ENCODE data around the gene HAPLN3. TPM values are rescaled to one million over a fixed set of nuclear protein-coding genes. Genes with fewer than 3 reads are reported as not detected.

HAPLN3 gene
- total and polyA plus RNA-seq, 4 donors: 3.9 to 15.5 (median 10.5) TPM

DNA sequence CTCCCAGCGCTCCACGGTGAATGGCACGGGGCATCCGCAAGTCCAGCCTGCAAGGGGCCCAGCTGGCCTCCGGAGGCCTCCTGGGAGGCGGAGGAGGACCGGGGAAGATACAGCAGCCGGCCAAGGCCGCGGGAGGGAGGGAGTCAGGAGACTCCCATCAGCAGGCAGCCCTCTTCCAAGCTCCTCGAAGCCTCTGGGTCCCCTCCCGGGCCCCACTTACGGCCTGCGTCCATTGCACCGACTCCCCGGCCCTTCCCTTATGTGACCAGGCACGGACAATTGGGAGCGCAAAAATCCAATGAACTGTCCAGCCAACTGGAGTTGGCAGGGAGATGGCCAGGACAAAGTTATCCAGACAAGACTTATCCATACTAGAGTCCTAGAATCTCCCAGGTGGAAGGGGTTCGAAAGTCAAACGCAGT is 17.2 kb upstream of the HAPLN3 start:
- ATAC-seq (ENCODE audit: insufficient read depth, low FRiP score): no peak
- TF ChIP-seq, protein P1, sequence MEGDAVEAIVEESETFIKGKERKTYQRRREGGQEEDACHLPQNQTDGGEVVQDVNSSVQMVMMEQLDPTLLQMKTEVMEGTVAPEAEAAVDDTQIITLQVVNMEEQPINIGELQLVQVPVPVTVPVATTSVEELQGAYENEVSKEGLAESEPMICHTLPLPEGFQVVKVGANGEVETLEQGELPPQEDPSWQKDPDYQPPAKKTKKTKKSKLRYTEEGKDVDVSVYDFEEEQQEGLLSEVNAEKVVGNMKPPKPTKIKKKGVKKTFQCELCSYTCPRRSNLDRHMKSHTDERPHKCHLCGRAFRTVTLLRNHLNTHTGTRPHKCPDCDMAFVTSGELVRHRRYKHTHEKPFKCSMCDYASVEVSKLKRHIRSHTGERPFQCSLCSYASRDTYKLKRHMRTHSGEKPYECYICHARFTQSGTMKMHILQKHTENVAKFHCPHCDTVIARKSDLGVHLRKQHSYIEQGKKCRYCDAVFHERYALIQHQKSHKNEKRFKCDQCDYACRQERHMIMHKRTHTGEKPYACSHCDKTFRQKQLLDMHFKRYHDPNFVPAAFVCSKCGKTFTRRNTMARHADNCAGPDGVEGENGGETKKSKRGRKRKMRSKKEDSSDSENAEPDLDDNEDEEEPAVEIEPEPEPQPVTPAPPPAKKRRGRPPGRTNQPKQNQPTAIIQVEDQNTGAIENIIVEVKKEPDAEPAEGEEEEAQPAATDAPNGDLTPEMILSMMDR (IDR thresholded peaks at IDR 0.05; ENCODE audit: control extremely low read depth, extremely low read depth): no peak
- WGBS, 2 donors: 12 to 16% methylated on average over 20 of the region's 20 CpGs

DNA sequence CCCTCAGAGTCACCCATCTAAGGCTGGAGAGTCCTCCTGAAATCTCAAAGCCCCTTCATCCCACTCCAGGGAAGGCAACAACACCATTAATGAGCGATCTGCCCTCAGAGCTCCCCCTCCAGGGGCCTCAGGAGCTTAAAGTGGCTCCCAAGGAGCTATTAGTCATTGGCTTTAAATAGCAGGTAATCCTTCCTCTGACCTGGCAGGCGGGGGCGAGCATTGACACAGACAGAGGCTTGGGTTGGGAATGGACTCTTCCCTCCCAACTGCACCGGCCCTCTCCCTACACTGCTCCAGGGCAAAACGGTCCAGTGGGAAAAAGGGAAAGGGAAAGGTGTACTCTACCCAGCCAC is 16.4 kb upstream of the HAPLN3 start:
- WGBS, 2 donors: 64 to 79% methylated on average over 5 of the region's 5 CpGs
- Histone ChIP-seq H3K36me3 (ENCODE audit: control insufficient read depth in 4 of 4, insufficient read depth in 4 of 4, low read length in 4 of 4) (peaks cover 0 to 18% (median 11%) of the 10 kb centered on the region in 4 donors), H3K9ac (ENCODE audit: insufficient read depth in 1 of 2, low read length in 2 of 2) (peak overlapping the region; percentile 68 to 78), H3K4me3 (no peak overlapping the region), H3K4me1 (ENCODE audit: control insufficient read depth in 5 of 5, insufficient read depth in 5 of 5, low read length in 5 of 5) (peaks cover 0 to 12% (median 7%) of the 10 kb centered on the region in 5 donors), H3K9me3 (ENCODE audit: control insufficient read depth in 4 of 4, insufficient read depth in 3 of 4, low read length in 3 of 4) (no peaks in the 10 kb centered on the region), H3K27ac (ENCODE audit: low read depth in 1 of 2, low read length in 1 of 2) (peak overlapping the region; percentile 51 to 84), H3K27me3 (ENCODE audit: control insufficient read depth in 3 of 3, insufficient read depth in 3 of 3, low read length in 2 of 3) (no peaks in the 10 kb centered on the region)
- ATAC-seq (ENCODE audit: insufficient read depth, low FRiP score) (peak; percentile 15), DNase-seq (peak; percentile 21 to 44 (median 27))
- TF ChIP-seq, protein P1 (IDR thresholded peaks at IDR 0.05; ENCODE audit: control extremely low read depth, extremely low read depth): no peak

More for the DNA sequence above, 17.2 kb upstream of the HAPLN3 start:
- DNase-seq: peak; percentile 39 to 65 (median 60)
- Histone ChIP-seq H3K4me1 (ENCODE audit: control insufficient read depth in 5 of 5, insufficient read depth in 5 of 5, low read length in 5 of 5) (peaks cover 0 to 12% (median 7%) of the 10 kb centered on the region in 5 donors), H3K9ac (ENCODE audit: insufficient read depth in 1 of 2, low read length in 2 of 2) (peak overlapping the region; percentile 68 to 78), H3K4me3 (peak overlapping the region; percentile 86), H3K36me3 (ENCODE audit: control insufficient read depth in 4 of 4, insufficient read depth in 4 of 4, low read length in 4 of 4) (peaks cover 0 to 17% (median 11%) of the 10 kb centered on the region in 4 donors), H3K27ac (ENCODE audit: low read depth in 1 of 2, low read length in 1 of 2) (peak overlapping the region; percentile 81 to 84), H3K27me3 (ENCODE audit: control insufficient read depth in 3 of 3, insufficient read depth in 3 of 3, low read length in 2 of 3) (no peaks in the 10 kb centered on the region), H3K9me3 (ENCODE audit: control insufficient read depth in 4 of 4, insufficient read depth in 3 of 4, low read length in 3 of 4) (no peaks in the 10 kb centered on the region)

DNA sequence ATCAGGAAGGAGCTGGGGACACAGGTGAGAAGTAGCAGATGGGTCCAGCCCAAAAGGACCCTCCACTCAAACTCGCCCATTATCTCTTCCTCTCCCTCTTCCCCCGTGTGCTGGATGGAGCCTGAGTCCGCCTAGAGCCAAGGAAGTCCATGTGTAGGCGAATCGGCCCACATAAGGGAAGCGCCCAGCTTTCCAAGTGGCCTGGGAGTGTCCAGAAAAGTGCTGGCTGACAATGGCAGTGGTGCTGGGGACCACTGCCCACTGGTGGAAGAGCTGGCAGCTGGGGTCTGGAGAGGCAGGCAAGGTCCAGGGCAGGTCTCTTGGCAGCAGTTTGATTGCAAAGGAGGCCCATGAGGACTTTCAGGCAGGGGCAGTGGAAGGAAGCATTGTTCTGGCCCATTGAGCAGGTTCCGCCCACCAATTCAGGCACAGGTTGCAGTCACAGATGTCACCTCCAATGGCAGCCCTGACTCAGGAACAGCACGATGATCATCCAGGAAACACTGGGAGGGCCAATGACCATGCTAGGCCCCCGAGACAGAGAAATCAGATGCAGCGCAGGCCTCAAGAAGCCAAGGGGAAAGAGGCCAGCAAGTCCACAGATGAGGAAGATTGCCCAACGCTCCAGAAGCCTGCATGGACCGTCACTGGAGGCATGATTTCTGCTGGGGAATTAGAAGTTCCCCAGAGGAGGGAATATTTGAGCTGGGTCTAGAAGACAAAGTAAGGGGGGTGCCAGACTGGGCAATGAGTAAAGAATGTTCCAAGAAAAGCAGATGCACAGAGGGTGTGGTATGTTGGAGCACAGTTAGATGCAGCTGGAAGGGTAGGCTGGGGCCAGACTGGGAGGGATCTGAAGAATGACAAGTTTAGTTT is 14.8 kb upstream of the HAPLN3 start:
- ATAC-seq (ENCODE audit: insufficient read depth, low FRiP score) (no peak), DNase-seq (no peak)
- H3K4me1 ChIP-seq (ENCODE audit: control insufficient read depth in 5 of 5, insufficient read depth in 5 of 5, low read length in 5 of 5): peaks cover 0 to 12% (median 7%) of the 10 kb centered on the region in 5 donors
- H3K4me3 ChIP-seq: no peak overlapping the region
- peak overlapping the region in 1 of 2 donors; percentile 38 for H3K27ac ChIP-seq (ENCODE audit: low read depth in 1 of 2, low read length in 1 of 2)
- H3K27me3 ChIP-seq (ENCODE audit: control insufficient read depth in 3 of 3, insufficient read depth in 3 of 3, low read length in 2 of 3): no peaks in the 10 kb centered on the region
- WGBS, 2 donors: 83 to 88% methylated on average over 12 of the region's 12 CpGs
- no peak overlapping the region for H3K9ac ChIP-seq (ENCODE audit: insufficient read depth in 1 of 2, low read length in 2 of 2)
- peaks cover 0 to 25% (median 17%) of the 10 kb centered on the region in 4 donors for H3K36me3 ChIP-seq (ENCODE audit: control insufficient read depth in 4 of 4, insufficient read depth in 4 of 4, low read length in 4 of 4)
- H3K9me3 ChIP-seq (ENCODE audit: control insufficient read depth in 4 of 4, insufficient read depth in 3 of 4, low read length in 3 of 4): no peaks in the 10 kb centered on the region
- TF ChIP-seq, protein P1 (IDR thresholded peaks at IDR 0.05; ENCODE audit: control extremely low read depth, extremely low read depth): no peak
